ENCODE results near the gene GPC5.

GPC5 gene

DNA sequence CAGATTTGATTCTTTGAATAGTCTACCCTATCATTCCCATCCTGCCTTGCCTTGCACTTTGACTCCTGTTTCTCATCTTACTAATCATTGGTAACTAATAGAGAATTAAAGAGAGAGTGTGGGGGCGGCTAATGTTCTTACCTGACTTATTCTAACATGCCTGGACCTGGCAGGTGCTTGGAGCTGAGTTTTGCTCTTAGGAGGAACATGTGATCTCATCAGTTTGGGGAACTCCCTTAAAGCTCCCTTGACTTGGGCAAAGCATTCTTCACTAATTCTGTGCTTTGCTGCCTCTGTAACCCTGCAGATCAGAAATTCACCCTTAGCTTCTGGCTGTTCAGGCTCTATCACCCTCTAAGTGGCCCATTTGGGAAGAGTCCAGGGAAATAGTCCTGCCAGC is 861.1 kb downstream of the GPC5 start:
- no peaks in the 10 kb centered on the region for H3K36me3 ChIP-seq (ENCODE audit: low read length)
- no peaks in the 10 kb centered on the region for H3K27me3 ChIP-seq (ENCODE audit: low read length)
- no peak overlapping the region for H2AFZ ChIP-seq (ENCODE audit: low read depth, low read length, severe bottlenecking)
- H4K20me1 ChIP-seq (ENCODE audit: low read depth, low read length): no peaks in the 10 kb centered on the region
- H3F3A ChIP-seq (ENCODE audit: insufficient read depth): no peaks in the 10 kb centered on the region
- H3K4me2 ChIP-seq (ENCODE audit: low read depth, low read length, poor library complexity, severe bottlenecking): no peak overlapping the region
- H3K27ac ChIP-seq (ENCODE audit: low read depth, low read length): no peak overlapping the region
- H3K9me2 ChIP-seq (replicated peaks; ENCODE audit: insufficient read depth, low read length): no peaks in the 10 kb centered on the region
- H3K4me3 ChIP-seq (ENCODE audit: insufficient read depth, low read length, poor library complexity, severe bottlenecking): no peak overlapping the region
- no peaks in the 10 kb centered on the region for H3K79me2 ChIP-seq (ENCODE audit: insufficient read depth, low read length)
- H3K9ac ChIP-seq (ENCODE audit: low read length): no peak overlapping the region
- TF ChIP-seq EZH2phosphoT487 (conservative IDR thresholded peaks at IDR 0.05; ENCODE audit: low read length): no peak
- TF ChIP-seq, protein P1, sequence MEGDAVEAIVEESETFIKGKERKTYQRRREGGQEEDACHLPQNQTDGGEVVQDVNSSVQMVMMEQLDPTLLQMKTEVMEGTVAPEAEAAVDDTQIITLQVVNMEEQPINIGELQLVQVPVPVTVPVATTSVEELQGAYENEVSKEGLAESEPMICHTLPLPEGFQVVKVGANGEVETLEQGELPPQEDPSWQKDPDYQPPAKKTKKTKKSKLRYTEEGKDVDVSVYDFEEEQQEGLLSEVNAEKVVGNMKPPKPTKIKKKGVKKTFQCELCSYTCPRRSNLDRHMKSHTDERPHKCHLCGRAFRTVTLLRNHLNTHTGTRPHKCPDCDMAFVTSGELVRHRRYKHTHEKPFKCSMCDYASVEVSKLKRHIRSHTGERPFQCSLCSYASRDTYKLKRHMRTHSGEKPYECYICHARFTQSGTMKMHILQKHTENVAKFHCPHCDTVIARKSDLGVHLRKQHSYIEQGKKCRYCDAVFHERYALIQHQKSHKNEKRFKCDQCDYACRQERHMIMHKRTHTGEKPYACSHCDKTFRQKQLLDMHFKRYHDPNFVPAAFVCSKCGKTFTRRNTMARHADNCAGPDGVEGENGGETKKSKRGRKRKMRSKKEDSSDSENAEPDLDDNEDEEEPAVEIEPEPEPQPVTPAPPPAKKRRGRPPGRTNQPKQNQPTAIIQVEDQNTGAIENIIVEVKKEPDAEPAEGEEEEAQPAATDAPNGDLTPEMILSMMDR (IDR thresholded peaks at IDR 0.05; ENCODE audit: insufficient read depth, low read length, poor library complexity, severe bottlenecking): no peak
- no peaks in the 10 kb centered on the region for H3K9me3 ChIP-seq (ENCODE audit: insufficient read depth, low read length)

DNA sequence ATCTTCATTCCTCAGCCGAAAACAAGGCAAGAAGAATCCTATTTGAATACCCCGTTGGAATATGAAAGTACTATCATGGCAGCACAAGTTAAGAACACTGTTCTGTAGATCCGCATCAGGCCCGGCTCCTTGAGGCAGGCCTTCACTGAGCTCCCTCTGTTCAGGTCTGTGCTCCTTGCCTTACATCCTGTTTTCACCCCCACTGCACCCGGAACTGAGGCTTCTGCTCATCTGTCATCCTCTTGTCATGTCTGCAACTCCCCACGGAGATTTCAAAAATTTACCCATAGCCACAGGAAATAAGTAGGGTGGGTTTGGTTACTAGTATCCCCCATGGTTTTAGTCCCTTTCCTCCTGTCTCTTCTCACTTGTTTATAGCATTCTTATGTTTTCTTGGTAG is 861.9 kb downstream of the GPC5 start:
- Histone ChIP-seq H3F3A (ENCODE audit: insufficient read depth) (no peaks in the 10 kb centered on the region), H3K27ac (ENCODE audit: low read depth, low read length) (no peak overlapping the region), H3K9me3 (ENCODE audit: insufficient read depth, low read length) (no peaks in the 10 kb centered on the region), H3K79me2 (ENCODE audit: insufficient read depth, low read length) (no peaks in the 10 kb centered on the region), H3K27me3 (ENCODE audit: low read length) (no peaks in the 10 kb centered on the region), H4K20me1 (ENCODE audit: low read depth, low read length) (no peaks in the 10 kb centered on the region), H3K9ac (ENCODE audit: low read length) (no peak overlapping the region), H3K4me2 (ENCODE audit: low read depth, low read length, poor library complexity, severe bottlenecking) (no peak overlapping the region), H2AFZ (ENCODE audit: low read depth, low read length, severe bottlenecking) (no peak overlapping the region), H3K36me3 (ENCODE audit: low read length) (no peaks in the 10 kb centered on the region), H3K4me3 (ENCODE audit: insufficient read depth, low read length, poor library complexity, severe bottlenecking) (no peak overlapping the region), H3K9me2 (replicated peaks; ENCODE audit: insufficient read depth, low read length) (no peaks in the 10 kb centered on the region)
- TF ChIP-seq, protein P1 (IDR thresholded peaks at IDR 0.05; ENCODE audit: insufficient read depth, low read length, poor library complexity, severe bottlenecking): no peak
- no peak for TF ChIP-seq EZH2phosphoT487 (conservative IDR thresholded peaks at IDR 0.05; ENCODE audit: low read length)

DNA sequence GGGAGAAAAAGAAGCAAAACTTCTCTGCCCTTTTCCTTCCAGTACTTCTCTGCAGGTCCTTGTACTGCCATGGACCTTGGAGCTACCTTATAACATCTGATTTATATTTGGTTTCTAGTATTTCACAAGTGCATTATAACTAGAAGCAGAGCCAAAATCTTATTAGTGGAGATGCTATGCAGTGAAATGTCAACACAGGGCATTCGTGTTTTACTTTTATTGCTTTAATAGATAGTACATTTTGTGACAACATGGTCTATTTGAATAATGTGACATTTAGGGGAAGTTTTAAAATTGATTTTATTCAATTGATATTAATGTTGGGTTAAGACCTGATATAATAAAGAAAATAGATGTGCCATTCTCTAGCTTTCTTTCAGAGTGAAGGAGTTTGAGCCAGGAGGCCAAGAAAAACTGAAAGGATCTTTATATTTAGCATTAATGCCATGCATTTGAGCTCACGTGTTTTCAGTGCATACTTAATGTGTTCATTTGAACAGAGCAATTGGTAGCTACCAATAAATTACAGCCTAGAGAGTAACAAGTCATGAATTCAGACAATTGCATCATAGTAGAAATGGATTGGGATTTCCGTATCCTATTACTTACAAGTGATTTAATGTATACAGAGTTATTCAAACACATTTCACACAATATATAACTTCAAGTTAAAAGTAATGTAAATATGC is 863.8 kb downstream of the GPC5 start:
- no peaks in the 10 kb centered on the region for H3K27me3 ChIP-seq (ENCODE audit: low read length)
- no peak overlapping the region for H2AFZ ChIP-seq (ENCODE audit: low read depth, low read length, severe bottlenecking)

More for the DNA sequence above, 863.8 kb downstream of the GPC5 start:
- no peak overlapping the region for H3K4me3 ChIP-seq (ENCODE audit: insufficient read depth, low read length, poor library complexity, severe bottlenecking)
- H3K4me2 ChIP-seq (ENCODE audit: low read depth, low read length, poor library complexity, severe bottlenecking): no peak overlapping the region
- H3K9me2 ChIP-seq (replicated peaks; ENCODE audit: insufficient read depth, low read length): no peaks in the 10 kb centered on the region
- no peaks in the 10 kb centered on the region for H4K20me1 ChIP-seq (ENCODE audit: low read depth, low read length)
- H3K9ac ChIP-seq (ENCODE audit: low read length): no peak overlapping the region
- no peaks in the 10 kb centered on the region for H3K79me2 ChIP-seq (ENCODE audit: insufficient read depth, low read length)
- no peak overlapping the region for H3K27ac ChIP-seq (ENCODE audit: low read depth, low read length)
- TF ChIP-seq, protein P1 (IDR thresholded peaks at IDR 0.05; ENCODE audit: insufficient read depth, low read length, poor library complexity, severe bottlenecking): no peak
- no peak for TF ChIP-seq EZH2phosphoT487 (conservative IDR thresholded peaks at IDR 0.05; ENCODE audit: low read length)
- H3K9me3 ChIP-seq (ENCODE audit: insufficient read depth, low read length): no peaks in the 10 kb centered on the region
- H3K36me3 ChIP-seq (ENCODE audit: low read length): no peaks in the 10 kb centered on the region
- H3F3A ChIP-seq (ENCODE audit: insufficient read depth): no peaks in the 10 kb centered on the region

All from SU-DHL-6 (cell line).